GM19372 (cell line): Measurements from ENCODE around the gene PCNX2.

Source experiments
- ATAC-seq: cut with Tn5 transposase; IDR thresholded peaks from one replicate; pipeline ENCODE4 v1.9.1; 2021; ENCODE audit warnings: mild to moderate bottlenecking, low read depth, moderate library complexity; ENCODE audit not compliant: unreplicated experiment

Gene PCNX2

GRCh38 chr1:232970508-232970907 is 325.0 kb downstream of the PCNX2 start:
- no peak for ATAC-seq

- ATAC-seq = no peak
Measured at GRCh38 chr1:232969799-232970198, 325.7 kb downstream of the PCNX2 start.

- no peak for ATAC-seq
Measured at GRCh38 chr1:232968965-232969364, 326.6 kb downstream of the PCNX2 start.

- ATAC-seq = no peak
Measured at GRCh38 chr1:232968391-232968790, 327.1 kb downstream of the PCNX2 start.

- no peak for ATAC-seq
Measured at GRCh38 chr1:232966663-232967062, 328.9 kb downstream of the PCNX2 start.

GRCh38 chr1:232965912-232966217 is 329.7 kb downstream of the PCNX2 start:
- no peak for ATAC-seq

GRCh38 chr1:232965124-232965911 is 330.2 kb downstream of the PCNX2 start:
- ATAC-seq = no peak

GRCh38 chr1:232964601-232965000 is 330.9 kb downstream of the PCNX2 start:
- ATAC-seq = no peak

- no peak for ATAC-seq
Measured at GRCh38 chr1:232962761-232963745, 332.5 kb downstream of the PCNX2 start.

- ATAC-seq = no peak
Measured at GRCh38 chr1:232958067-232958466, 337.5 kb downstream of the PCNX2 start.

- no peak for ATAC-seq
Measured at GRCh38 chr1:232956081-232956480, 339.4 kb downstream of the PCNX2 start.

- no peak for ATAC-seq
Measured at GRCh38 chr1:232954594-232955365, 340.7 kb downstream of the PCNX2 start.

GRCh38 chr1:232952514-232953499 is 342.7 kb downstream of the PCNX2 start:
- peak; percentile 40 for ATAC-seq

- ATAC-seq = no peak
Measured at GRCh38 chr1:232951605-232952004, 343.9 kb downstream of the PCNX2 start.

GRCh38 chr1:232951180-232951579 is 344.3 kb downstream of the PCNX2 start:
- ATAC-seq = peak; percentile 21

GRCh38 chr1:232950197-232951176 is 345.0 kb downstream of the PCNX2 start, which contains the start of gene NTPCR:
TSS of gene NTPCR (plus strand) at chr1:232950611. CDS start at chr1:232950711, 100 bp downstream.
- ATAC-seq = peak; percentile 80

- ATAC-seq = no peak
Measured at GRCh38 chr1:232949636-232950196, 345.8 kb downstream of the PCNX2 start.

- no peak for ATAC-seq
Measured at GRCh38 chr1:232944347-232944746, 351.2 kb downstream of the PCNX2 start.
